Vagina (tissue), 2 donors: ENCODE data around the gene DHX29. TPM values are rescaled to one million over a fixed set of nuclear protein-coding genes. Genes with fewer than 3 reads are reported as not detected.

ENCODE experiments used
- DNase-seq, 2 donors: peaks; one replicate each; pipeline ENCODE4 v3.0.0-alpha.2; 2017; ENCODE audit errors: extremely low spot score in 2 of 2
- H3K27ac ChIP-seq: fragments of 200-600 bp; sonication (generic); one replicate; pipeline ENCODE4 v1.5.1; 2019
- H3K27me3 ChIP-seq: fragments of 200-600 bp; sonication (generic); one replicate; pipeline ENCODE4 v1.5.1; 2019
- H3K36me3 ChIP-seq, 2 donors: fragments of 200-600 bp; sonication (generic); one replicate each; pipeline ENCODE4 v1.5.1; 2017 to 2019
- H3K4me1 ChIP-seq: fragments of 200-600 bp; sonication (generic); one replicate; pipeline ENCODE4 v1.5.1; 2019
- H3K4me3 ChIP-seq, 2 donors: fragments of 200-600 bp; sonication (generic); 1 replicate in 1 of 2; 2 replicates in 1 of 2; pipeline ENCODE4 v1.5.1; 2016 to 2019
- H3K9me3 ChIP-seq: fragments of 200-600 bp; sonication (generic); one replicate; pipeline ENCODE4 v1.5.1; 2019
- POLR2A ChIP-seq, 2 donors: fragments of 450-650 bp; IDR thresholded peaks; one replicate each; pipeline ENCODE4 v1.6.1; 2017; ENCODE audit warnings: antibody characterized with exemption in 2 of 2, mild to moderate bottlenecking in 2 of 2, moderate library complexity in 2 of 2
- POLR2AphosphoS5 ChIP-seq, 2 donors: sonication (generic); formaldehyde crosslinking; IDR thresholded peaks; one replicate each; pipeline ENCODE4 v1.9.0; 2017; ENCODE audit warnings: antibody characterized with exemption in 2 of 2, mild to moderate bottlenecking in 2 of 2, low read depth in 1 of 2; ENCODE audit not compliant: insufficient read depth in 1 of 2
- intact Hi-C: fragments of 100-400 bp; cut with DNase I; formaldehyde crosslinking; loops from one replicate; pipeline ENCODE4 v1.15.1; 2023
- total RNA-seq: library from RNA; depleted of rRNA; stranded (reverse); fragments of >200 nt; gene quantifications from one replicate; pipeline ENCODE4 v1.2.3, GENCODE V29; 2016
- TF ChIP-seq, protein P1 (sequence below), 3 experiments: fragments of 450-650 bp in 2 of 3; fragments of 200-600 bp in 1 of 3; sonication (generic) in 1 of 3; IDR thresholded peaks; one replicate each; pipeline ENCODE4 v1.5.1; 2017 to 2019; ENCODE audit warnings: antibody characterized with exemption in 3 of 3, mild to moderate bottlenecking in 2 of 3, moderate library complexity in 2 of 3

DHX29 gene
- total RNA-seq, 1 donor from 2014 or later: 19.2 TPM

DNA sequence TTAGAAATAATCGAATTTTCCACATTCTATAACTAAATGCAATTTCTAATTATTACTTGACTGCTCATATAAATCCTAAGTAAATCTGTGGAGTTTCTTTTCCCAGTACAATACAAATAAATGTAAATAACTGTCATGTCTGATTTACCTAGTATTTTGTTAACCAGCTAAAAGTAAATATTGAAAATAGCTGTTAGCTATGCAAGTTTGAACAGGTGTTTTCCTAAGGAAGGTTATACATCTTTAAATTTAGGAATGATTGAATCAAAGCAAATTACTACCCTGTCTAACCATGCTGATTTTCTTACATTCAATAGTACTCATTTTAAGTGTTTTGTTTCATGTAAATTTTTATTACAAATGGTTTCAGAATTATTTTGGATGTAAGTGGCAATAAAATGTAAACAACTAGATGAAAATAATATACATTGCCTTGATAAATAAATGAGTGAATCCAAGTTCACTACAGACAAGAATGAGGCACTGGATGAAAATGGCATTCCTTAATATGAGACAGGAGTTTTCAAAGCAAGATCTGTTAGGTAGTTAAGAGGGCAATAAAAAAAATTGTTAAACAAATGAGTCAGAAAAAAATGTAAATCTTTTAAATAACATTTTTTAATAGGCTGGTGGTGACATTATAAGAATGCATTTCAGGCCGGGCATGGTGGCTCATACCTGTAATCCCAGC is 96.2 kb downstream of the DHX29 start:
- Histone ChIP-seq H3K36me3 (no peaks in the 10 kb centered on the region), H3K27ac (no peak overlapping the region), H3K4me1 (no peaks in the 10 kb centered on the region), H3K4me3 (no peak overlapping the region), H3K9me3 (no peaks in the 10 kb centered on the region), H3K27me3 (no peaks in the 10 kb centered on the region)
- TF ChIP-seq, protein P1, sequence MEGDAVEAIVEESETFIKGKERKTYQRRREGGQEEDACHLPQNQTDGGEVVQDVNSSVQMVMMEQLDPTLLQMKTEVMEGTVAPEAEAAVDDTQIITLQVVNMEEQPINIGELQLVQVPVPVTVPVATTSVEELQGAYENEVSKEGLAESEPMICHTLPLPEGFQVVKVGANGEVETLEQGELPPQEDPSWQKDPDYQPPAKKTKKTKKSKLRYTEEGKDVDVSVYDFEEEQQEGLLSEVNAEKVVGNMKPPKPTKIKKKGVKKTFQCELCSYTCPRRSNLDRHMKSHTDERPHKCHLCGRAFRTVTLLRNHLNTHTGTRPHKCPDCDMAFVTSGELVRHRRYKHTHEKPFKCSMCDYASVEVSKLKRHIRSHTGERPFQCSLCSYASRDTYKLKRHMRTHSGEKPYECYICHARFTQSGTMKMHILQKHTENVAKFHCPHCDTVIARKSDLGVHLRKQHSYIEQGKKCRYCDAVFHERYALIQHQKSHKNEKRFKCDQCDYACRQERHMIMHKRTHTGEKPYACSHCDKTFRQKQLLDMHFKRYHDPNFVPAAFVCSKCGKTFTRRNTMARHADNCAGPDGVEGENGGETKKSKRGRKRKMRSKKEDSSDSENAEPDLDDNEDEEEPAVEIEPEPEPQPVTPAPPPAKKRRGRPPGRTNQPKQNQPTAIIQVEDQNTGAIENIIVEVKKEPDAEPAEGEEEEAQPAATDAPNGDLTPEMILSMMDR (IDR thresholded peaks at IDR 0.05): no peak
- TF ChIP-seq POLR2AphosphoS5 (IDR thresholded peaks at IDR 0.05; ENCODE audit: insufficient read depth in 1 of 2, low read depth in 1 of 2) (no peak), POLR2A (IDR thresholded peaks at IDR 0.05) (no peak)
- intact Hi-C loops: no loop called here
- no peak for DNase-seq

Other genes starting within 250 kb of the DHX29 start
- 1.2 TPM for gene GZMA, start 205.0 kb downstream of the DHX29 start, total RNA-seq
- 22.1 TPM for gene GPX8, start 147.5 kb downstream of the DHX29 start, total RNA-seq
- not detected for gene CDC20B, start 134.5 kb downstream of the DHX29 start, total RNA-seq
- not detected for gene MCIDAS, start 80.4 kb downstream of the DHX29 start, total RNA-seq
- gene CCNO, start 74.1 kb downstream of the DHX29 start, total RNA-seq: not detected
- gene MTREX, start 295 bp upstream of the DHX29 start, total RNA-seq: 68.0 TPM
- gene PLPP1, start 227.3 kb upstream of the DHX29 start, total RNA-seq: 283 TPM